SK-N-MC (cell line): ENCODE data around the gene DUS1L.
A peak's percentile ranks its signal among the peaks of the same experiment; 100 is the strongest.

Source experiments
- DNase-seq: peaks from one replicate; pipeline ENCODE4 v3.0.0-alpha.2; 2011; ENCODE audit warnings: low read depth, low spot score
- H3K27ac ChIP-seq: fragments of 200-600 bp; sonication (generic); 2 replicates; pipeline ENCODE4 v1.5.1; 2016; ENCODE audit warnings: mixed run types
- H3K36me3 ChIP-seq: fragments of 200-600 bp; sonication (generic); 2 replicates; pipeline ENCODE4 v1.6.1; 2017; ENCODE audit warnings: antibody characterized with exemption, low read length, mixed read lengths; ENCODE audit not compliant: insufficient read depth
- H3K4me3 ChIP-seq: fragments of 200-600 bp; sonication (generic); 2 replicates; pipeline ENCODE4 v1.5.1; 2016
- H3K9ac ChIP-seq: fragments of 200-600 bp; sonication (generic); 2 replicates; pipeline ENCODE4 v1.8.0; 2017; ENCODE audit warnings: mixed run types, mixed read lengths; ENCODE audit not compliant: insufficient read length
- H3K9me3 ChIP-seq: fragments of 200-600 bp; sonication (generic); 2 replicates; pipeline ENCODE4 v1.6.1; 2017; ENCODE audit warnings: low read depth, mild to moderate bottlenecking, antibody characterized with exemption, low read length, moderate library complexity, mixed read lengths
- EZH2 ChIP-seq: fragments of 200-600 bp; sonication (generic); IDR thresholded peaks from one replicate; pipeline ENCODE4 v1.6.1; 2017; ENCODE audit warnings: antibody characterized with exemption
- FOXP2 ChIP-seq: optimal IDR thresholded peaks from 2 replicates; pipeline ENCODE3; 2011; ENCODE audit warnings: mild to moderate bottlenecking, moderate library complexity; ENCODE audit not compliant: insufficient read depth; ENCODE audit errors: extremely low read length, control extremely low read depth
- POLR2AphosphoS5 ChIP-seq: IDR thresholded peaks from 2 replicates; pipeline ENCODE4 v1.6.1; 2012; ENCODE audit warnings: mild to moderate bottlenecking, low read depth, low read length, borderline replicate concordance

Gene DUS1L

DNA sequence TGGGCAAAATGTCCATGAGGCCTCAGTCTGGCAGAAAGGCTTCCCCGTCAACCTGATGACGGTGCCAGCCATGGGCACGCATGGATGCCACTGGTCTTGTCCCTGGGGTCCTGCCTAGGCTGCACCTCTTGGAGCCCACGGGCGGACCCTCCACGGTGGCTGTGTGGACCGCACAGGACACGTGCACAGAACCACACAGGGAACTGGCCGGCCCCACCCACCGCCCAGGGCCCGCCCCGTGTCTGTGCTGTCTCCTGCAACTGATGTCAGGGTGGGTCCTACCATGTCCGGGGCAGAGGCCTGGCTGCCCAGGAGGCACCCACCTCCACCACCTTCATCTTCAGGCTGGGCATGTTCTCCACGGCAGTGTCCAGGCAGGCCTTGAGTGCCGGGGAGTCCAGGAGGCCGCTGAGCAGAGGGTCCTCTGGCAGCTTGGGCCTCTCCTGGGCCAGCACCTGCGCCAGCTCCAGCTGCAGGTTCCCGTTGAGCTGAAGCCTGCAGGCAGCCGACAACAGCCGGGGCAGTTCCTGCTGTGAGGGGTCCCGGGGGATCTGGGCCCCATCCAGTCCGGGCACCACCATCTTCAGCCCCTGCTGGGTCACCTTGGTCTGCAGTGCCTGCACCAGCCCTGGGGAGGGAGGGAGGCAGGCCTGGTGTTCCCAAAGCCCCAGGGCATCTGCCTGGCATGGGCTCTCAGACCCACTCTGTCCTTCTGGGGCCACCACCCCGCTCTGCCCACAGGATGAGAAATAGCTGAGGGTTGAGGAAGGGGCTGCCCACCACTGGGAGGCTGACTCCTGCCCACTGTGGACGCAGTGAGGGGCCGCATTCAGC, 20.5 kb upstream of the DUS1L start:
- Histone ChIP-seq H3K27ac (no peak overlapping the region), H3K9ac (no peak overlapping the region), H3K36me3 (peaks cover 98% of the 10 kb centered on the region)

DNA sequence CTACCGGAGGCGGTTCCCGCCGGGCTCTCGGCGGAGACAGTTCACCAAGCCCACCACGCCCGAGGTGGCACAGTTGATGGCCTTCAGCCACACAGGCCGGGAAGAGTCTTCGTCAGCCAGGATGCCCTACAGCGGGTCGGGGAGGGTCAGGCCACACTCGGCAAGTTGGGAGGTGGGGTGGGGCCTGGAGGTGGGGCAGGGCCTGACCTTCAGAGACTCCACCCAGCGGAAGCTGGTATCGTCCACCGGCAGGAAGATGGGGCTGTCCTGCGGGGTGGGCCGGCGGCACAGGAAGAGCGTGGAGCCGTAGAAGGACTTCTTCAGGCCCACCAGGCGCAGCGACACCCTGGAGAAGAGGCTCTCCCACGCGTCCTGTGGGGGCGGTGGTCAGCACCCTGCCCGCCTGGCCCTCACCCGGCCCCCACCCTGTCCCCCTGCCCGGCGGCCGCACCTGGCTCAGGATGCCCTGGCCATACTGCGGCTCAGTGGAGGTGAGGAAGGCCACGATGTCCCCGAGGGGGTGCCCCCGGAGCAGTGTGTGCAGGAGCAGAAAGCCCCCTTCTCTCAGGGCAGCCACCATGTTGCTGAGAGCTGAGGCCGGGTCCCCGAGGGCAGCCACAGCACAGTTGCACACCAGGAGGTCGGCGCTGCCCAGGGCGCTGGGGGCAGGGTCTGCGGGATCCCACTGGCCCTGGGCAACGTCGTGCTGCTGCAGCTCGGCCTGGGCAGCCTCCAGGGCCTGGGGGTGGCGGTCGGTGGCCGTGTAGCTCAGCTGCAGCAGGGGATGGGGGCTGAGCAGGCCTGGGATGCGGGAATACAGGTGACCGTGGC, 19.6 kb upstream of the DUS1L start:
- Histone ChIP-seq H3K4me3 (no peak overlapping the region), H3K27ac (no peak overlapping the region), H3K9ac (no peak overlapping the region), H3K36me3 (peaks cover 98% of the 10 kb centered on the region), H3K9me3 (no peaks in the 10 kb centered on the region)
- no peak for DNase-seq
- TF ChIP-seq POLR2AphosphoS5 (peak; percentile 24; the same call in 1 of the 2 replicates), FOXP2 (no peak)

More for the DNA sequence above, 20.5 kb upstream of the DUS1L start:
- no peak for TF ChIP-seq FOXP2
- no peak for TF ChIP-seq EZH2
- TF ChIP-seq POLR2AphosphoS5: no peak
- Histone ChIP-seq H3K4me3 (no peak overlapping the region), H3K9me3 (no peaks in the 10 kb centered on the region)
- no peak for DNase-seq

DNA sequence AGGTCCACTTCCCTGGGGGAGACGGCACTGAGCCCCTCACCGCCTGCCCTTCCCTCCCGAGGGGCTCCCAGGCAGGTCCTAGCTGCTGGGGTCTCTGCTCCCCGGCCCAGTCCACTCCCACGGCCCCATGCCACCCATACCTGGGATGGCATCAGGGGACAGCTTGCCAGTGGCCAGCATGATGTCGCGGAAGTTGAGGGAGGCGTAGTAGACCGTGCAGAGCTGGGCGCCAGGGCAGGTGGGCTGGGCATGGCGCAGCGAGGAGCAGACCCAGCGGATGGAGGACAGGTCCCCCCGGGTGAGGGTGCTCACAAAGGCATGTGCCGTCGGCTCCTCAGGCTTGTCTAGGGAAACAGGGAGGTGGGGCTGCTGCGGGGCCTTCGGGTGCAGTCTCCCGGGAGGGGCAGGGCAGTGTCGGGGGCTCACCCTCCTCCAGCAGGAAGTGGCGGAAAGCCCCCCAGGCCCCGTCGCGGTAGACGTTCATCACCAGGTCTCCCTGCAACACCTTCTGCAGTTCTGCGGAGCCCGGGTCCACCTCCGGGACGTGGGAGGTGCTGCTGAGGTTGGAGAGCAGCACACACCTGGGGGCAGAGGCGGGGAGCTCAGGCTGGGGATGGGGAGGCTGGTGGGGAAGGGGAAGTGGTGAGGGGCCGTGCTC, 18.9 kb upstream of the DUS1L start:
- no peak overlapping the region for H3K9ac ChIP-seq
- H3K27ac ChIP-seq: no peak overlapping the region
- DNase-seq: no peak
- no peaks in the 10 kb centered on the region for H3K9me3 ChIP-seq
- TF ChIP-seq POLR2AphosphoS5: no peak
- TF ChIP-seq FOXP2: no peak
- TF ChIP-seq EZH2: no peak
- H3K36me3 ChIP-seq: peaks cover 97% of the 10 kb centered on the region
- no peak overlapping the region for H3K4me3 ChIP-seq

- H3K9me3 ChIP-seq: no peaks in the 10 kb centered on the region
- TF ChIP-seq EZH2: no peak
- no peak for TF ChIP-seq FOXP2
- no peak for TF ChIP-seq POLR2AphosphoS5
- H3K9ac ChIP-seq: no peak overlapping the region
- no peak overlapping the region for H3K4me3 ChIP-seq
- H3K36me3 ChIP-seq: peaks cover 95% of the 10 kb centered on the region
- H3K27ac ChIP-seq: no peak overlapping the region
- no peak for DNase-seq
Measured at GRCh38 chr17:82083533-82084359, 18.1 kb upstream of the DUS1L start.

GRCh38 chr17:82083009-82083408, 17.4 kb upstream of the DUS1L start:
- Histone ChIP-seq H3K9ac (no peak overlapping the region), H3K9me3 (no peaks in the 10 kb centered on the region), H3K4me3 (no peak overlapping the region), H3K36me3 (peaks cover 95% of the 10 kb centered on the region), H3K27ac (no peak overlapping the region)
- TF ChIP-seq POLR2AphosphoS5: no peak; the same call in 1 of the 2 replicates
- no peak for TF ChIP-seq FOXP2
- no peak for TF ChIP-seq EZH2
- DNase-seq: no peak

- Histone ChIP-seq H3K27ac (no peak overlapping the region), H3K9me3 (no peaks in the 10 kb centered on the region), H3K36me3 (peaks cover 90% of the 10 kb centered on the region), H3K4me3 (no peak overlapping the region), H3K9ac (no peak overlapping the region)
- DNase-seq: no peak
- no peak for TF ChIP-seq FOXP2
- TF ChIP-seq EZH2: no peak
- no peak for TF ChIP-seq POLR2AphosphoS5
Measured at GRCh38 chr17:82082456-82082855, 16.9 kb upstream of the DUS1L start.

DNA sequence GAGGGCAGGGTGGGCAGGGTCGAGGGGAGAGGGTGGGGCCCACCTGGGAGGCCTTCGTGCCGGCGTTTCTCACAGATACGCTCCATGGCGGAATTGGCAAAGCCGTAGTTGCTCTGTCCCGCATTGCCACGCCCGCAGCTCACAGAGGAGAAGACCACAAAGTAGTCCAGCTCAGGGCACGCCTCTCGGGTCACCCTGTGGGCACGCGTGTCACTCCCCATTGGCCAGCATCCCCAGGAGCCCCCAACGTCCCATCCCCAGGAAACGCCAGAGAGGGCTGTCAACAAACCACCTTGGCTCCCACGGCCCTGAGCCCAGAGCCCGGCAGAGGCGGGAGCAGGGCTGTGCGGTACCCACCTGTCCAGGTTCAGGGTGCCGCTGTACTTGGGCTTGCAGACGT, 16.4 kb upstream of the DUS1L start:
- DNase-seq: no peak
- Histone ChIP-seq H3K4me3 (no peak overlapping the region), H3K9ac (no peak overlapping the region), H3K9me3 (no peaks in the 10 kb centered on the region), H3K36me3 (peaks cover 86% of the 10 kb centered on the region), H3K27ac (no peak overlapping the region)
- no peak for TF ChIP-seq EZH2
- no peak for TF ChIP-seq POLR2AphosphoS5
- no peak for TF ChIP-seq FOXP2
